Fibroblast of pulmonary artery (primary cell): ENCODE results near the gene MAPKAPK2.
A peak's percentile ranks its signal among the peaks of the same experiment; 100 is the strongest.

ENCODE experiments used
- DNase-seq: peaks from one replicate; pipeline ENCODE4 v3.0.0-alpha.2; 2010; ENCODE audit warnings: low read depth
- H3K4me3 ChIP-seq: replicated peaks from 2 replicates; pipeline ENCODE4 v1.5.1; 2011; ENCODE audit warnings: low read depth, mild to moderate bottlenecking, control low read depth, low read length, moderate library complexity
- TF ChIP-seq, protein P1 (sequence below): IDR thresholded peaks from 2 replicates; pipeline ENCODE4 v1.5.1; 2011; ENCODE audit warnings: mild to moderate bottlenecking, control low read depth, low read length, inconsistent platforms; ENCODE audit errors: missing control alignments

MAPKAPK2 gene

DNA sequence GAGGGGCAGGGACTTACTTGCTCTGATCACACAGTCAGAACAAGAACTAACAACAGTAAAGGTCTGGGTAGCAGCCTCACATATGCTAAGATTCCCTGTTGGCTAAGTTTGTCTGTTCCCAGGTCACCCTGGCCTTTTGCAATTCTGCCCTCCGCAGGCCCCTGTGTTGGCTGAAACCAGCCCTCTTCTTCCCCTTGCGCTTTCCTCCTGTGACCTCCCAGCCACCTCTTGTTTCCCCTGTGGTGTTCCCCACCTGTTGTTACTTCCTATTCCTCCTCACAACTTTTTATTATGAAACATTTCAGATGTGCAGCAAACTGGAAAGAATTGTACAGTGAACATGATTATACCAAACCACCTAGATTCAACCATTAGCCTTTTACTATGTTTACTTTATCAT, 23.4 kb downstream of the MAPKAPK2 start:
- H3K4me3 ChIP-seq: no peak overlapping the region
- no peak for DNase-seq
- TF ChIP-seq, protein P1, sequence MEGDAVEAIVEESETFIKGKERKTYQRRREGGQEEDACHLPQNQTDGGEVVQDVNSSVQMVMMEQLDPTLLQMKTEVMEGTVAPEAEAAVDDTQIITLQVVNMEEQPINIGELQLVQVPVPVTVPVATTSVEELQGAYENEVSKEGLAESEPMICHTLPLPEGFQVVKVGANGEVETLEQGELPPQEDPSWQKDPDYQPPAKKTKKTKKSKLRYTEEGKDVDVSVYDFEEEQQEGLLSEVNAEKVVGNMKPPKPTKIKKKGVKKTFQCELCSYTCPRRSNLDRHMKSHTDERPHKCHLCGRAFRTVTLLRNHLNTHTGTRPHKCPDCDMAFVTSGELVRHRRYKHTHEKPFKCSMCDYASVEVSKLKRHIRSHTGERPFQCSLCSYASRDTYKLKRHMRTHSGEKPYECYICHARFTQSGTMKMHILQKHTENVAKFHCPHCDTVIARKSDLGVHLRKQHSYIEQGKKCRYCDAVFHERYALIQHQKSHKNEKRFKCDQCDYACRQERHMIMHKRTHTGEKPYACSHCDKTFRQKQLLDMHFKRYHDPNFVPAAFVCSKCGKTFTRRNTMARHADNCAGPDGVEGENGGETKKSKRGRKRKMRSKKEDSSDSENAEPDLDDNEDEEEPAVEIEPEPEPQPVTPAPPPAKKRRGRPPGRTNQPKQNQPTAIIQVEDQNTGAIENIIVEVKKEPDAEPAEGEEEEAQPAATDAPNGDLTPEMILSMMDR: no peak

DNA sequence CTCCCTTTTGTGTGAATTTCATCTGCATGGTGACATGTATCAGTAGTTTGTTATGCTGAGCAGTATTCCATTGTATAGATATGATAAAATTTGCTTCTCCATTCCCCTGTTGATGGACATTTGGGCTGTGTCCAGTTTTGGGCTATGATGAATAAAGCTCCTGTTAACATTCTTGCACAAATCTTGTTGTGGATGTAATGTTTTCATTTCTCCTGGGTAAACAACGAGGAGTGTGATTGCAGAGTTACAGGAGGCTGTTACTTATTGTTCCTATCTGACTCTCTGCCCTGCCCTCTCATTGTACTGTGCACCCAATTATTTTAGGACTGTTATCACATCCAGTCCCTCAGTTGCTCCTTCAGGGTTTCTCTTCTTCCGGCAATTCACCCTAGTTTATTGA, 24.2 kb downstream of the MAPKAPK2 start:
- TF ChIP-seq, protein P1: no peak
- peak; percentile 53 for DNase-seq

DNA sequence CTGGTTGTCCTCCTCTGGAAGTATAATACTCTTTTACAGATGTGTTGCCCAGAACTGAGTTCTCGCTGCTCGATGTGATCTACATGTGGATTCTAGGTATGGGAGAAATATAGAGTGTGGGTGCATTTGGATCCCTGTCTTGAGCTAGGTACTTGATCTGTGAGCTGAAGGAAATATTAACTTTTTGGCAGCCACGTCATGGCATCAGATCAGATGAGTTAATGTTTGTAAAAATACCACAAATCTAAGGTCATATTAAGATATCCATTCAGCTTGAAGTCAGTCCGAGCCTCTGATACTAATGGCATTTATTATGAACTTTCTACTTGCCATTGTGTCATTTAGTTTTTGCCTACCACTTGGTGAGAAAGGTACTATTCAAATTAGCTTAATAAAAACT, 24.6 kb downstream of the MAPKAPK2 start:
- no peak overlapping the region for H3K4me3 ChIP-seq
- TF ChIP-seq, protein P1: no peak

More for the DNA sequence above, 24.2 kb downstream of the MAPKAPK2 start:
- no peak overlapping the region for H3K4me3 ChIP-seq

DNA sequence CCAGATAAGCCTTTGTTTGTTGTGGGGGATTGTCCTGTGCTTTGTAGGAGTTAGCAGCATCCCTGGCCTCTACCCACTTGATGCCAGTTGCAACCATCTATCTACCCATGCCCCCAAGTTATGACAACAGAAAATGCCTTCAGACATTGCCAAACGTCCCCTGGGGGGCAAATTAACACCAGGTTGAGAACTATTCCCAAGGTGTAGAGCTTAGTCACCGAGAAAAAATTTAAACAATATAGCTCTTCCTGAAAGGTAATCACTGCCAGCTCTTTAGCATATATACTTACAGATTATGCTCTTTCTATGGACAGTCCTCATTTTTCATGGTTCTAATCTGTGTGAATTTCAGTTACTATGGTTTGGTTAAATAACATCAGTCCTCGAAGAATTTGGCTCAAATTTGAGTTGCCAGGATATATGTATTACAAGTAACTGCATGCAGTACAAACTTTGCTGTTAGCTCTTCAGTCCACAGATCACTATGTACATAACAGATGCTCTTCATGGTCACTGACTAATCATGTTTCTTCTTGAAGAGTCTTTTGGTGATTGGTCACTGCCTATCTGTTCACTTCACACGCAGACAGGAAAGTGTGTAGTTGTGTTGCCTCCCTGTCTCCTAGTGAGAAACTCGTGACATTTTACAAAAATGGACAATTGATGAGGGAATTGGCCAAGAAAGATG, 25.2 kb downstream of the MAPKAPK2 start:
- TF ChIP-seq, protein P1: no peak
- DNase-seq: peak; percentile 48
- no peak overlapping the region for H3K4me3 ChIP-seq

More for the DNA sequence above, 24.6 kb downstream of the MAPKAPK2 start:
- DNase-seq: no peak

DNA sequence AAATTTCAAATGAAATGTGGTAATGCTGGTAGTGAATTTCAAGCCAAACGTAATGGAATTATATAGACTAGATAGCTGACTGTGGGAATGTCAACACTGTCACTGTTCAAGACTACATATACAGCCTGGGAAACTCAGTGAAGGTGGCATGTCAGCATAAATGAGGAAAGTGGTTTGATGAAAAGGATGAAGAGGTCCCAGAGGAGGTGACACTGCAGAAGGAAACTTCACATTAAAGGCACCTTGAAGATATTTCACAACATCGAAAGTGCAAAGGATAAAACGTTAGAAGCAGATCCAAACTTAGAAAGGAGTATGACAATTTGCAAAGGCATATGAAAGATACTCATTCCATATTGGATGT, 25.7 kb downstream of the MAPKAPK2 start:
- TF ChIP-seq, protein P1: no peak
- DNase-seq: no peak
- no peak overlapping the region for H3K4me3 ChIP-seq

DNA sequence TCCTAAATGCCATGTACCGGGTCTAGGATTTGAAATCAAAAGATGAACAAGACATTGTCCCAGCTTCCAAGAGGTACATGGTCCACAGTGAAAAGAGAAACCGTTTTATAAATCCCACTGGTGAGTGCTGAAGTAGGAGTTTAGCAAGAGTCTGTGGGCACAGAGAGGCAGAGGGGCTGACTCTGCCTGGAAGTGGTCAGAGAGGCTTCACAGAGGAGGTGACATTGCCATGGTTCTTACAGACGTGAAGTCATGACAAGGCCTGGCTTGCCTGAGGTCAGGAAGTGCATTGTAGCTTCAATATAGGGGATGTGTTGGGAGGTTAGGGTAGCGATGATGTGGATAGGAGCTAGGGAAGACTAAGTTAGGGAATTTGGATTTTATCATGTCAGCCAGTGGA, 28.4 kb downstream of the MAPKAPK2 start:
- no peak overlapping the region for H3K4me3 ChIP-seq
- TF ChIP-seq, protein P1: no peak
- no peak for DNase-seq

DNA sequence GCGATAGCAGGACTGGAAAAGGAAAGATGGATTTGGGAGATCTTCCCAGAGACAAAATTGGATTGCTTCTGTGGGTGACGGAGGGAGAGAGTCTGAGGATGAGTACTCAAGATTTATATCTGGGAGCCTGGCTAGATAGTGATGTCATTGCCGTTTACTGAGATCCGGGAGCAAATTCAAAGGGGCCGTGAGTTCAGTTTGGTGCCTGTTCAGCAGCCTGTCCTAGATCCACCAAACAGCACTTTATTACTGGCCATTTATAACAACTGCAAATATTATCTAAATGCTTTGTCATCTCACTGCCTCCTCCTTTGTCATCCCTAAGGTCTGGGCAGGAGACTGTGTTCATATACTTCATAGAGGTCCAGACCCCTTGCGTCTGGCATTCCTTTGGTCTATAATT, 29.2 kb downstream of the MAPKAPK2 start:
- TF ChIP-seq, protein P1: no peak
- H3K4me3 ChIP-seq: no peak overlapping the region

More for the DNA sequence above, 29.2 kb downstream of the MAPKAPK2 start:
- no peak for DNase-seq
